Body of pancreas (tissue), 4 donors: ENCODE results near the gene SAA4.

Source experiments
- POLR2A ChIP-seq, 3 donors: fragments of 450-650 bp; IDR thresholded peaks; one replicate each; pipeline ENCODE4 v1.6.1; 2016; ENCODE audit warnings: antibody characterized with exemption in 3 of 3, mild to moderate bottlenecking in 2 of 3
- TF ChIP-seq, protein P1 (sequence below), 7 experiments: fragments of 450-650 bp in 4 of 7; fragments of 200-600 bp in 3 of 7; sonication (generic) in 3 of 7; IDR thresholded peaks; one replicate each; pipeline ENCODE4 v1.5.1; 2016 to 2019; ENCODE audit warnings: antibody characterized with exemption in 7 of 7

DNA sequence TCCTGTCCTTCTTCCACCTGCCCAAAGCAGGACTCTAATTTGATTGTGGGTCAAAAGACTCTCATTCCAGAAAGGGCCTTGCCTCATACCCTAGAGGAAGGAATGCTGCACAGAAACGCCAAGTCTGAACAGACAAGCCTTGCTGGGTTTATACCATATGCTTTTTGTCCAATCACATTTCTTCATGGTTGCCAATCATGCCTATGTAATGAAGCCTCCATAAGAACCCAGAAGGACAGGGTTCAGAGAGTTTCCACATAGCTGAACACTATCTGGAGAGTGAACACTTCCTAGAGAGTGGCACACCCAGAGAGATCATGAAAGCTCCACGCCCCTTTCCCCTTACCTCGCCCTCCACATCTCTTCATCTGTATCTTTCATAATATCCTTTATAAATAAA, 16.6 kb upstream of the SAA4 start:
- TF ChIP-seq POLR2A (IDR thresholded peaks at IDR 0.05), result no peak
- TF ChIP-seq, protein P1, sequence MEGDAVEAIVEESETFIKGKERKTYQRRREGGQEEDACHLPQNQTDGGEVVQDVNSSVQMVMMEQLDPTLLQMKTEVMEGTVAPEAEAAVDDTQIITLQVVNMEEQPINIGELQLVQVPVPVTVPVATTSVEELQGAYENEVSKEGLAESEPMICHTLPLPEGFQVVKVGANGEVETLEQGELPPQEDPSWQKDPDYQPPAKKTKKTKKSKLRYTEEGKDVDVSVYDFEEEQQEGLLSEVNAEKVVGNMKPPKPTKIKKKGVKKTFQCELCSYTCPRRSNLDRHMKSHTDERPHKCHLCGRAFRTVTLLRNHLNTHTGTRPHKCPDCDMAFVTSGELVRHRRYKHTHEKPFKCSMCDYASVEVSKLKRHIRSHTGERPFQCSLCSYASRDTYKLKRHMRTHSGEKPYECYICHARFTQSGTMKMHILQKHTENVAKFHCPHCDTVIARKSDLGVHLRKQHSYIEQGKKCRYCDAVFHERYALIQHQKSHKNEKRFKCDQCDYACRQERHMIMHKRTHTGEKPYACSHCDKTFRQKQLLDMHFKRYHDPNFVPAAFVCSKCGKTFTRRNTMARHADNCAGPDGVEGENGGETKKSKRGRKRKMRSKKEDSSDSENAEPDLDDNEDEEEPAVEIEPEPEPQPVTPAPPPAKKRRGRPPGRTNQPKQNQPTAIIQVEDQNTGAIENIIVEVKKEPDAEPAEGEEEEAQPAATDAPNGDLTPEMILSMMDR (IDR thresholded peaks at IDR 0.05), result no peak
